Limb (tissue), 2 donors: Measurements from ENCODE around the gene DDX11.
"Not testable (repeated sequence)": the region's sequence is repeated elsewhere in the genome, so short reads cannot be mapped to it uniquely, and the experiment has no call there.

Experiments
- DNase-seq, 2 donors: peaks; one replicate each; pipeline ENCODE4 v3.0.0-alpha.2; 2016; ENCODE audit errors: extremely low spot score in 2 of 2

The DDX11 gene

GRCh38 chr12:31066196-31066595, 7.5 kb upstream of the DDX11 start:
- not testable (repeated sequence) for DNase-seq

DNA sequence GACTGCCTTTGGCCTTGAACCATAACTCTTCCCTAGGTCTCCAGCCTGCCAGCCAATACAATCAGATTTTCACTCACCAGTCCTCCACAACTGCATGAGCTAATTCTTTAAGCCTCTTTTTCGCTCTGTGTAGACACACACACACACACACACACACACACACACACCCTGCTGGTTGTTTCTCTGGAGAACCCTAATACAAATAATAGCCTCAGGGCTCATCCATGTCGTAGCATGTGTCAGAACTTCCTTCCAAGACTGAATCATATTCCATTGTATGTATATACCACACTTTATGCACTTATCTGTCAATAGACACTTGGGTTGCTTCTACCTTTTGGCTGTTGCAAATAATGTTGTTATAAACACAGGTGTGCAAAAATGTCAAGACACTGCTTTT, 6.0 kb upstream of the DDX11 start:
- DNase-seq, result not testable (repeated sequence)

GRCh38 chr12:31070971-31071740, 2.5 kb upstream of the DDX11 start:
- DNase-seq, result not testable (repeated sequence)

GRCh38 chr12:31072962-31073361, 698 bp upstream of the DDX11 start:
- DNase-seq, result not testable (repeated sequence)

- DNase-seq, result not testable (repeated sequence)
These were observed 744 bp downstream of the DDX11 start for GRCh38 chr12:31074333-31074874.

GRCh38 chr12:31076150-31076549, 2.5 kb downstream of the DDX11 start:
- DNase-seq, result not testable (repeated sequence)

DNA sequence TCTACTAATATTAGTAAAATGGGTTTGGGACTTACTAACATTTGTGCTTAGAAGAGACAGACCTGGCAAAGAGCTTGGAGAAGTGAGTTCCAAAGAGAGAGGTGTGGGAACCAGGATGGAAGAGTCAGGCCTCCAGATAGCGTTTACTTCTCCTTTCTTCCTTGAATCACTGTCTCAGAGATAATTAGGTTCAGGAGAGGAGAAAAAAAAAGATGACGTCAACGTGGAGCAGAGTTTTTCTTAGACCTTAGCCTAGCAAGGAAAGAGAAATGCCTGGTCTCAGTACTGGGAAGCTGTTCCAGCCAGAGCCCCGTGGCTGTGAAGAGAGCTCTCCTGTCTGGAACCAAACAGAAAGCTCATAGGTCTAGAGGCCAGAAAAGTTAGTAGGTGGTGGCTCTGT, 3.4 kb downstream of the DDX11 start:
- DNase-seq, result not testable (repeated sequence)

GRCh38 chr12:31077998-31078397, 4.3 kb downstream of the DDX11 start:
- DNase-seq, result not testable (repeated sequence)

DNA sequence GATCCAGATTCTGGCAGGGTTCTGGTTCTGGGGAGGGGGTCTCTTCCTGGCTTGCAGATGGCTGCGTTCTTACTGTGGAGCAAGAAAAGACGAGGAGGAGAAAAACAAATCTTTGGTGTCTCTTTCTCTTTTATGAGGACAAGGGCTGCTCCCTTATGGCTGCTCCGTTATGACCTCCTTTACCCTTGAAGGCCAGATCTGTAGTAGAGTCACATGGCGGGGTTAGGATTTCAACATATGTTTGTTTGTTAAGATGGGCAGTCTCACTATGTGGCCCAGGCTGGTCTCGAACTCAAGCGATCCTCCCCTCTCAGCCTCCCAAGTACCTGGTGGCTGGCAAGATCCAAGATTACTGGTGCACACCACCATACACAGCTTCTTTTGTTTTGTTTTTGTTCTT, 5.8 kb downstream of the DDX11 start:
- not testable (repeated sequence) for DNase-seq

GRCh38 chr12:31080221-31080620, 6.6 kb downstream of the DDX11 start:
- not testable (repeated sequence) for DNase-seq

DNA sequence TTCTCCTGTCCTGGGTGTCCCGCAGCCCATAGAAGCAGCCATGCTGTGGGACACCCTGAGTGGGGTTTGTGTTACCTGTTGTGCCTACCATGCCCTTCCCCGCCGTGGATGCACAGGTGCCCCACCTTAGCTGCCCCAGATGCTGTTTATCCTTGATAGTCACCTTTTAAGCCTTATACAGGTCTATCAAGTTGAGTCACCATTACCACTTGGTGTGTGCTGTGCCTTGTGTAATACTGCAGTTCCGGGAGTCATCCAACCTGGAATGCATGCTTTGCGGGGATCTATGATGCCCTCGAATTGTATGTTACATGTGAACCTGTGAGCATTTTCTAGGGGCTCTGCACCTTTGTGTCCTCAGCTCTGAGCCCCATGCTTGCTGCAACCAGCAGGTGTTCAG, 7.6 kb downstream of the DDX11 start:
- DNase-seq, result not testable (repeated sequence)

DNA sequence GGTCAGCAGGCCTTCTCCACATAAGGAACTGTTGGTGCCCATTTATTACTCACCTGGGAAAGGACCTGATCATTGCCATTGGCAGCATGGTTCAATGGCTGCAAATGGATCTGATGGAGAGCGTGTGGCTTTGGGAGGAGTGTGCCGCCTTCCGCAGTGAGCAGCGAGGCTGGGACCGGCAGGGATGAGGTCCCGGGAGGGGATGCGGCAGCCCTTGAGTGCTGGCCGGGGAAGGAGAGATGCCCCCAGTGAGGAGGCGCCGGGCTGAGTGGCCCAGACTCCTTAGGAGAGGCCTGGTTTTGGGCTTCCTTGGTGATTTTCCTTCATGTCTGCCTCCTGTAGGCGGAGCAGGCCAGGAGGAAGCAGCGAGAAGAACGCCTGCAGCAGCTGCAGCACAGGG, 10.6 kb downstream of the DDX11 start:
- DNase-seq, result not testable (repeated sequence)

DNA sequence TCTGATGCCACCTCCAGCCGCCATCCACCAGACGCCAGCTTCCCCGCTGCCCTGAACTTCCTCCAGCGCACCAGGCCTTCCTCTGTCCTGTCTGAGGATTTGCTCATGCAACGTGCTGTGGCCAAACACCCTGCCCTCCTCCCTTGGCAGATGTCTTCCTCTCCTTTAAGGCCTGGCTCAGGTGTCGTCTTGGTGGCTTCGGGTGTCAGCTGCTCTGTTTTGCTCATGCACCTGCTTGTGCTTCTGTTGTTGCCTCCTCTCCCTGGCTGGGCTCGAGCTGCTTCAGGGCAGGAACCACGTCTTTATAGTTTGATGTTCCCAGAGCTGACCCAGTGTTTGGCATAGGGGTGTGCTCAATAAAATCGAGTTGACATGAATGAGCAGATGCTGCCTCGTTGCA, 12.4 kb downstream of the DDX11 start:
- not testable (repeated sequence) for DNase-seq

- not testable (repeated sequence) for DNase-seq
These were observed 13.8 kb downstream of the DDX11 start for GRCh38 chr12:31087486-31087885.

- not testable (repeated sequence) for DNase-seq
These were observed 14.3 kb downstream of the DDX11 start for GRCh38 chr12:31087956-31088355.

DNA sequence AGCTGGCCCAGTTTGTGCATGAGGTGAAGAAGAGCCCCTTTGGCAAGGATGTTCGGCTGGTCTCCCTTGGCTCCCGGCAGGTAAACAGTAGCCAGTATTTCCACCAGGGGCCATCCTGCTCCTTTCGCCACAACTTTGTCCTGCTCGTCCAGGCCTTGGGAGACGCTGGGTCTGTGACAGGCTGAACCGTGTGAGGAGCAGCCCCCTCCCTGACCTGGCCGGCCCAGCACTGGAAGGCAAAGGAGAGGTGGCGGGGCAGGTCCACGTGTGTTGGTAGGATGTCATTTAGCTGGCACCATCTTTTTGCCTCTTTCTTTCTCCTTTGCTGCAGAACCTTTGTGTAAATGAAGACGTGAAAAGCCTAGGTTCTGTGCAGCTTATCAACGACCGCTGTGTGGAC, 15.4 kb downstream of the DDX11 start:
- no peak for DNase-seq

DNA sequence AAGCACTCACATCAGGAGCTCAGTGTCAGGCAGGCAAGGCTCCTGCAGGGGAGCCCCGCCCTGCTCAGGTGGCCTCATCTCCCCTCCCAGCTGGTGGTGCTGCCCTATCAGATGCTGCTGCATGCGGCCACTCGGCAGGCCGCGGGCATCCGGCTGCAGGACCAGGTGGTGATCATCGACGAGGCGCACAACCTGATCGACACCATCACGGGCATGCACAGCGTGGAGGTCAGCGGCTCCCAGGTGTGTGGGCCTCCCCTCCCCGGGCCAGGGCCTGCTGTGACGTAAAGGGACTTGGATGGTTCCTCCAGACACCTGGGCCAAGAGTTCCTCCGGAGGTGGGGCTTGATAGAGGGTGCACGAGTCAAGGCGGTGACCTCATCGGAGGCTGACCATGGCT, 18.0 kb downstream of the DDX11 start:
- DNase-seq, result not testable (repeated sequence)

- DNase-seq, result not testable (repeated sequence)
These were observed 19.1 kb downstream of the DDX11 start for GRCh38 chr12:31092718-31093117.

DNA sequence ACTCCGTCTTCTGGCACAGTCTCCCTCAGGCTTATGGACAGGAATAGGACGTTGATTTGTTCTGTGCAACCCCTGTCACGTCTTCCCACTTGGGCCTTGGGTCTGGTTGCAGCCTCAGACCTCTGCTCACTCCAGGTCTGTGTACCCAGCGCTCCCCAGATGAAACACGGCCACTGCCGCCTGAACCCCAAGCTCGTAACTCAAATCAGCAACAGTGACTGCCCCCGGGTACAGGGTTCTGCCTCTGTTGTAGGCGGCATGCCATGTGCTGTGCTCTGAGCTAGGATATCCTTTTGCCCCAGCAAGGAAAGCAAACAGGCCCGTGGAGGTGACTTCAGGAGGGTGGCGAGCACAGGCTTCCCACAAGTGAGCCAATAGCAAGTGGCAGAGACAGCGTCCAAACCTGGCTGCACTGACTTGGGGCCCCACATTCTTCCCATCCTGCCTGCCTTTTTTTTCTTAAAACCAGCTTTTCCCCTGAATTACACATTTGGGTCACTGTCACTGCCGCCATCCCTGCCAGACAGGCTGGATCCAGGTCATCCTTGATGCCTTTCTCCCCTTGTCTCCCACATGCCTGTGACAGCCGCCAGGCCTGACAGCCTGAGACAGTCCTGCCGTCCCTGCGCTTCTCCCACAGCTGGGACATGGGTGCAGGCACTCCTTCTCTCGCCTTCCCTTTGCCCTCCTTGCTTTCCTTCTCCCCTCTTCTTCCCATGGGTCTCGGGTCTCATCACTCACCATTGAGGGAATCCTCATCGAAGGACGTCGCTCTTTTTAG, 21.6 kb downstream of the DDX11 start:
- not testable (repeated sequence) for DNase-seq

GRCh38 chr12:31096251-31097065, 22.8 kb downstream of the DDX11 start:
- DNase-seq, result not testable (repeated sequence)

DNA sequence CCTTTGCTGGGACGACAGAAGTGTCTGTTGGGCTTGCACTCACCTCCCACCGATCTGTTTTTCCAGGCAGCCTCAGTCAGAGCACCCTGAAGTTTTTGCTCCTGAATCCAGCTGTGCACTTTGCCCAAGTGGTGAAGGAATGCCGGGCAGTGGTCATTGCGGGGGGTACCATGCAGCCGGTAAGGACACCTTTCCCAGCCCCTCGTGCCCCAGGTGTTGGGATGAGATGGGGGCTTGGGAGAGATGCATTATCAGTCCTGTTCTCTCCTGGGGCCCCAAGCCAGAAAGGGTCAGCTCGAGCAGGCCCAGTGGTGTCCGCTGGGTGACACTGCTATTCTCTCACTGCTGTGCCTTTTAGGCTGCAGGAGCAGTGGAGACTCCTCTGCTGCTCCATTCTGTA, 24.2 kb downstream of the DDX11 start:
- not testable (repeated sequence) for DNase-seq
